ENCODE results near the gene FAM149B1.
"Not testable (repeated sequence)": the region's sequence is repeated elsewhere in the genome, so short reads cannot be mapped to it uniquely, and the experiment has no call there.

Gene FAM149B1

DNA sequence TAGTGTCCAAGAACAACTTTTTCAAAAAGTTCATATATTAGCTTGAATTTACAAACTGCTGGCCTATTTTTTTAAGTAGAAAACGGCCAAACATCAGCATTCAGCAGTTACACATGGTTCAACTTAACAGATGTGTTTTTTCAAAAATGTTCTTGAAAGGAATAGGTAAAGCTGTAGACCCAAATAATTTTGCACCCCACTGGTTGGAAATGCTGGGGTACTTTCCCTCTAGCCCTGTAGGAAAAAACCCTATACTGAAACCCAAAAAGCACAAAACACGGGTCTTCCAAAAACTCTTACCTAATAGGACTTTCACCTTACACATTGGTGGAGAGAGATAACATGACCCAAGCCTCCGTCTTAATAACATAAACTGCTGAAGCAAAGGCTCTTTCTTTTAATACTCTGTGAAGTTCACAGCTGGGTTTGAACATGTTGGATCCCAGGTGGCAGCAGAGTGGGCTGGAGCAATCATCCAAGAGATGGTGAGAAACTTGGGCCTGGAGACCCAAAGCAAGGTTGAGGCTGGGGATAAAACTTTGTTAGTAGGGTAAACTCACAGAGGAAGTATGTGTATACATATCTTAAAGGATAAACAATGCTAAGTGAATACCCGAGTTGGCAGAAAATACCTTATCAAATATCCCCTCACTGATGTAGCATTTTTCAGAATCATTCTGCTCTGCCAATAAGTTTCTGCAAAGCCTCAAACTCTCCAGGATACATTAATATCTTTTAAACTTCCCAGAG, 79.8 kb downstream of the FAM149B1 start:
- in situ Hi-C loops (cut with MboI; ENCODE audit: low pct_unique_long_range_greater_than_20kb, low sequenced_read_pairs, unreplicated experiment): no loop called here
- DNase-seq (ENCODE audit: low spot score): peak; percentile 42
- TF ChIP-seq, protein P1, sequence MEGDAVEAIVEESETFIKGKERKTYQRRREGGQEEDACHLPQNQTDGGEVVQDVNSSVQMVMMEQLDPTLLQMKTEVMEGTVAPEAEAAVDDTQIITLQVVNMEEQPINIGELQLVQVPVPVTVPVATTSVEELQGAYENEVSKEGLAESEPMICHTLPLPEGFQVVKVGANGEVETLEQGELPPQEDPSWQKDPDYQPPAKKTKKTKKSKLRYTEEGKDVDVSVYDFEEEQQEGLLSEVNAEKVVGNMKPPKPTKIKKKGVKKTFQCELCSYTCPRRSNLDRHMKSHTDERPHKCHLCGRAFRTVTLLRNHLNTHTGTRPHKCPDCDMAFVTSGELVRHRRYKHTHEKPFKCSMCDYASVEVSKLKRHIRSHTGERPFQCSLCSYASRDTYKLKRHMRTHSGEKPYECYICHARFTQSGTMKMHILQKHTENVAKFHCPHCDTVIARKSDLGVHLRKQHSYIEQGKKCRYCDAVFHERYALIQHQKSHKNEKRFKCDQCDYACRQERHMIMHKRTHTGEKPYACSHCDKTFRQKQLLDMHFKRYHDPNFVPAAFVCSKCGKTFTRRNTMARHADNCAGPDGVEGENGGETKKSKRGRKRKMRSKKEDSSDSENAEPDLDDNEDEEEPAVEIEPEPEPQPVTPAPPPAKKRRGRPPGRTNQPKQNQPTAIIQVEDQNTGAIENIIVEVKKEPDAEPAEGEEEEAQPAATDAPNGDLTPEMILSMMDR (IDR thresholded peaks at IDR 0.05; ENCODE audit: extremely low read depth, insufficient read depth, missing control alignments): no peak

- DNase-seq (ENCODE audit: low spot score): no peak
- in situ Hi-C loops (cut with MboI; ENCODE audit: low pct_unique_long_range_greater_than_20kb, low sequenced_read_pairs, unreplicated experiment): no loop called here
Measured at GRCh38 chr10:73248259-73248724, 80.4 kb downstream of the FAM149B1 start.

DNA sequence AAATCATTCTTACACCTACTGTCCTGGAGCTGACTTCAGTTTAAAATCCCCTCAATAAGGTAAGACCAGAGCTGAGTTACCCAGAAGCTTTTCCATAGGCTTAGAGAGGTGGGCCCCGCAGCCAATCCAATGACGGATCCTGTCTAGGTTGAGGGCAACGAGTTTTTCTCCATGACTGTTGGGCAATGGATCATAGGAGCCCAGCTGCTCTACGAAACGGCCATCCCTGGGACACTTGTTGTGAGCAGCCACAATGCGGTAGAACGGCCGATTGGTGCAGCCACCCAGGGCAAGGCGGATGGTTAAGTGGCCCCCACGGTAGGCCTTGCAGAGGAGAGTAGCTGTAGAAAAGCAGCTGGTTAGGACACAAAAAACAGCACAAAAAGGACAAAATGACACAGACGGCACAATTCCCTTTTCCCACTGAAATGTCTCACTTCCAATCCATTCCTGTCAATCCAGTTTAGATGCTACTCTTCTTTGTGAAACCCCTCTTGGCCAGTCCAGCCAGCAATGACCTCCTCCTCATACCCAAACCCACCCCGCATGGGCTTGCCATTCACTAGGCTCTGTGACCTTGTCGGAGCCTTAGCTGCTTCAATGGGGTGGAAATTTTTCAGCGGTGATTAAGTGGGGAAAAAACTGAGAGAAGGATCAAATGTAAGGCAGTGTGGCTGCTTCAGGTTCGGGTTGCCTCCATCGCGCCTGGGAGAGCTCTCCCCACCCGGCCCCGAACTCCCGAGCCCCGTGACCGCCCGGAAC, 83.9 kb downstream of the FAM149B1 start:
- in situ Hi-C loops (cut with MboI; ENCODE audit: low pct_unique_long_range_greater_than_20kb, low sequenced_read_pairs, unreplicated experiment): loop anchor here (25.0 kb wide), 1 partner anchor 385 kb away; the partner anchor contains the start of gene MYOZ1
- no peak for DNase-seq (ENCODE audit: low spot score)
- TF ChIP-seq, protein P1 (IDR thresholded peaks at IDR 0.05; ENCODE audit: extremely low read depth, insufficient read depth, missing control alignments): no peak

More at GRCh38 chr10:73248259-73248724, 80.4 kb downstream of the FAM149B1 start:
- TF ChIP-seq, protein P1 (IDR thresholded peaks at IDR 0.05; ENCODE audit: extremely low read depth, insufficient read depth, missing control alignments): no peak

GRCh38 chr10:73252445-73253224, 84.7 kb downstream of the FAM149B1 start, which contains the start of gene MRPS16:
TSS of gene MRPS16 (minus strand) at chr10:73252644. CDS start at chr10:73252482, 162 bp downstream.
- peak; percentile 90 for DNase-seq (ENCODE audit: low spot score)
- TF ChIP-seq, protein P1 (IDR thresholded peaks at IDR 0.05; ENCODE audit: extremely low read depth, insufficient read depth, missing control alignments): no peak
- in situ Hi-C loops (cut with MboI; ENCODE audit: low pct_unique_long_range_greater_than_20kb, low sequenced_read_pairs, unreplicated experiment): loop anchor here (25.0 kb wide), 1 partner anchor 385 kb away; the partner anchor contains the start of gene MYOZ1

GRCh38 chr10:73253225-73253555, 85.3 kb downstream of the FAM149B1 start:
- in situ Hi-C loops (cut with MboI; ENCODE audit: low pct_unique_long_range_greater_than_20kb, low sequenced_read_pairs, unreplicated experiment): loop anchor here (25.0 kb wide), 1 partner anchor 384 kb away; the partner anchor contains the start of gene MYOZ1
- TF ChIP-seq, protein P1 (IDR thresholded peaks at IDR 0.05; ENCODE audit: extremely low read depth, insufficient read depth, missing control alignments): peak; percentile 5
- DNase-seq (ENCODE audit: low spot score): peak; percentile 38

- in situ Hi-C loops (cut with MboI; ENCODE audit: low pct_unique_long_range_greater_than_20kb, low sequenced_read_pairs, unreplicated experiment): loop anchor here (25.0 kb wide), 1 partner anchor 379 kb away; the partner anchor contains the start of gene MYOZ1
- not testable (repeated sequence) for DNase-seq (ENCODE audit: low spot score)
Measured at GRCh38 chr10:73258612-73259011, 90.7 kb downstream of the FAM149B1 start.

Data from GM13977 (cell line).